GM12878 (cell line): ENCODE measurements around the gene NIBAN1. TPM values are rescaled to one million over a fixed set of nuclear protein-coding genes. Genes with fewer than 3 reads are reported as not detected.

Experiments
- ATAC-seq: fragments of 200-7000 bp; cut with Tn5 transposase; 3 replicates; pipeline ENCODE4 v1.9.1; 2020; ENCODE audit warnings: mild to moderate bottlenecking, moderate library complexity
- BruUV-seq: library from RNA; stranded (reverse); fragments of 400-500 nt; replicated peaks from 2 replicates; lab custom pipeline; 2021; lab: Mats Ljungman, UMichigan
- CTCF ChIA-PET: fragments of 300-600 bp; sonication (Branson Sonifier 250); formaldehyde crosslinking; extraction: SDS; loops from one replicate; lab custom pipeline; 2021; ENCODE audit warnings: inconsistent platforms; lab: Yijun Ruan, JAX
- POLR2A ChIA-PET: fragments of 350-600 bp; formaldehyde crosslinking; extraction: SDS; loops from one replicate; lab custom pipeline; 2021; ENCODE audit warnings: inconsistent platforms; lab: Charles Lee
- RAD21 ChIA-PET: fragments of 300-600 bp; sonication (Branson Sonifier 250); formaldehyde crosslinking; loops from one replicate; lab custom pipeline; 2023; ENCODE audit warnings: antibody characterized with exemption; ENCODE audit not compliant: unreplicated experiment; lab: Charles Lee
- SMC1A ChIA-PET: fragments of 300-600 bp; sonication (Branson Sonifier 250); formaldehyde crosslinking; loops from one replicate; lab custom pipeline; 2023; ENCODE audit not compliant: unreplicated experiment, uncharacterized antibody; lab: Charles Lee
- DNase-seq: peaks from one replicate; pipeline ENCODE4 v3.0.0-alpha.2; 2011; ENCODE audit warnings: low read depth, low spot score
- FAIRE-seq: peaks from 3 replicates; lab custom pipeline; 2011; peaks lifted over from hg19 to GRCh38; lab: Jason Lieb, UNC
- H2AFZ ChIP-seq: 2 replicates; pipeline ENCODE4 v1.6.0; 2011; ENCODE audit warnings: low read depth, low read length, control low read depth; ENCODE audit not compliant: control insufficient read depth
- H3K27ac ChIP-seq: 2 replicates; pipeline ENCODE4 v1.5.1; 2011; ENCODE audit warnings: control low read depth; ENCODE audit not compliant: control insufficient read depth, insufficient read depth
- H3K27me3 ChIP-seq, 2 experiments: replicated peaks in 1 of 2; 2 replicates each; pipeline versions ENCODE4 v1.6.0 to v1.6.1; 2011; ENCODE audit warnings: low read length in 1 of 2; ENCODE audit not compliant: control insufficient read depth in 2 of 2, insufficient read depth in 2 of 2
- H3K36me3 ChIP-seq, 2 experiments: 2 replicates each; pipeline ENCODE4 v1.5.1; 2011; ENCODE audit warnings: low read length in 1 of 2; ENCODE audit not compliant: control insufficient read depth in 2 of 2, insufficient read depth in 2 of 2
- H3K4me1 ChIP-seq: 2 replicates; pipeline ENCODE4 v1.6.1; 2011; ENCODE audit warnings: mild to moderate bottlenecking, low read length, moderate library complexity, mixed read lengths; ENCODE audit not compliant: control insufficient read depth, insufficient read depth
- H3K4me2 ChIP-seq: 2 replicates; pipeline ENCODE4 v1.6.0; 2011; ENCODE audit warnings: control low read depth; ENCODE audit not compliant: control insufficient read depth, insufficient read depth
- H3K4me3 ChIP-seq: fragments of 200-600 bp; sonication (generic); 2 replicates; pipeline ENCODE4 v1.5.1; 2016
- H3K79me2 ChIP-seq: 2 replicates; pipeline ENCODE4 v1.6.0; 2011; ENCODE audit warnings: low read length; ENCODE audit not compliant: control insufficient read depth, insufficient read depth
- H3K9ac ChIP-seq: 2 replicates; pipeline ENCODE4 v1.8.0; 2011; ENCODE audit warnings: low read length, control low read depth, mixed read lengths; ENCODE audit not compliant: control insufficient read depth, insufficient read depth
- H3K9me3 ChIP-seq: replicated peaks from 3 replicates; pipeline ENCODE4 v1.5.1; 2011; ENCODE audit warnings: mild to moderate bottlenecking, low read length; ENCODE audit not compliant: control insufficient read depth, insufficient read depth
- H4K20me1 ChIP-seq: 2 replicates; pipeline ENCODE4 v1.6.0; 2011; ENCODE audit not compliant: control insufficient read depth, insufficient read depth
- CREM ChIP-seq: IDR thresholded peaks from 2 replicates; pipeline ENCODE4 v1.6.1; 2014; ENCODE audit warnings: antibody characterized with exemption, low read depth
- FOS ChIP-seq: IDR thresholded peaks from 3 replicates; pipeline ENCODE4 v1.6.1; 2011; ENCODE audit warnings: borderline replicate concordance; ENCODE audit not compliant: insufficient read length; ENCODE audit errors: extremely low read depth
- HCFC1 ChIP-seq: fragments of 150-350 bp; IDR thresholded peaks from 2 replicates; pipeline ENCODE4 v1.6.1; 2014; ENCODE audit warnings: low read length
- IKZF1 ChIP-seq: fragments of 450-650 bp; conservative IDR thresholded peaks from 2 replicates; pipeline ENCODE4 v1.6.1; 2017; ENCODE audit warnings: antibody characterized with exemption, mild to moderate bottlenecking
- MEF2B ChIP-seq: fragments of 450-650 bp; IDR thresholded peaks from 2 replicates; pipeline ENCODE4 v1.6.1; 2018; ENCODE audit warnings: mild to moderate bottlenecking, moderate library complexity; ENCODE audit not compliant: partially characterized antibody, poor library complexity, severe bottlenecking
- NBN ChIP-seq: fragments of 450-650 bp; IDR thresholded peaks from 2 replicates; pipeline ENCODE4 v1.6.1; 2016
- POU2F2 ChIP-seq: IDR thresholded peaks from 3 replicates; pipeline ENCODE4 v1.6.1; 2011; ENCODE audit warnings: low read depth, mild to moderate bottlenecking, low read length, borderline replicate concordance
- RB1 ChIP-seq: fragments of 450-650 bp; formaldehyde crosslinking; IDR thresholded peaks from 2 replicates; pipeline ENCODE4 v1.6.1; 2017; ENCODE audit warnings: mild to moderate bottlenecking, borderline replicate concordance
- RCOR1 ChIP-seq: conservative IDR thresholded peaks from 2 replicates; pipeline ENCODE4 v1.6.1; 2012; ENCODE audit warnings: low read depth, low read length, improper control_type of control experiment
- SMAD1 ChIP-seq: fragments of 450-650 bp; IDR thresholded peaks from 2 replicates; pipeline ENCODE4 v1.6.1; 2018; ENCODE audit warnings: mild to moderate bottlenecking, low read depth; ENCODE audit not compliant: partially characterized antibody
- SMAD5 ChIP-seq: IDR thresholded peaks from 2 replicates; pipeline ENCODE4 v1.6.1; 2016; ENCODE audit warnings: antibody characterized with exemption, low read depth
- SMARCA5 ChIP-seq: fragments of 450-650 bp; IDR thresholded peaks from 2 replicates; pipeline ENCODE4 v1.6.1; 2017; ENCODE audit warnings: mild to moderate bottlenecking
- STAT1 ChIP-seq: fragments of 450-650 bp; conservative IDR thresholded peaks from 2 replicates; pipeline ENCODE4 v1.6.1; 2014; ENCODE audit warnings: antibody characterized with exemption, mild to moderate bottlenecking
- ZNF24 ChIP-seq: fragments of 450-650 bp; IDR thresholded peaks from 2 replicates; pipeline ENCODE4 v1.6.1; 2017; ENCODE audit warnings: antibody characterized with exemption, mild to moderate bottlenecking
- in situ Hi-C: fragments of 300-500 bp; cut with MboI; formaldehyde crosslinking; loops from 9 replicates; pipeline ENCODE4 v1.14.3; 2018; ENCODE audit warnings: mixed read lengths
- intact Hi-C: fragments of 100-400 bp; cut with micrococcal nuclease; formaldehyde crosslinking; loops from one replicate; pipeline ENCODE4 v1.14.2; 2022; ENCODE audit not compliant: unreplicated experiment
- polyA plus RNA-seq, 11 experiments: library from polyadenylated mRNA; depleted of rRNA in 4 of 11; unstranded in 6 of 11; stranded (reverse) in 5 of 11; fragments of >200 nt; fragmentation: Nextera tagmentation in 4 of 11; fragmentation: Illumina TruSeq in 1 of 11; extraction: Ambion mirVana in 4 of 11; extraction: Trizol in 1 of 11; gene quantifications; 1 replicate in 1 of 11; 2 replicates in 10 of 11; pipeline versions ENCODE4 v1.2.1 to v1.2.3, GENCODE V29; 2011 to 2016; ENCODE audit warnings: inconsistent platforms in 2 of 11, missing spikeins in 2 of 11, low read depth in 1 of 11
- total RNA-seq, 4 experiments: library from RNA; depleted of rRNA in 3 of 4; stranded (reverse); fragments of >200 nt in 3 of 4; fragmentation: Illumina TruSeq in 1 of 4; extraction: Trizol in 1 of 4; gene quantifications; 2 replicates each; pipeline versions ENCODE4 v1.2.1 to v1.2.3, GENCODE V29; 2013 to 2021
- TF ChIP-seq, protein P1 (sequence below): IDR thresholded peaks from 2 replicates; pipeline ENCODE4 v1.6.1; 2011; ENCODE audit warnings: mild to moderate bottlenecking, low read depth, low read length, moderate library complexity; ENCODE audit not compliant: insufficient replicate concordance
- TF ChIP-seq, protein P2 (sequence below): fragments of 450-650 bp; formaldehyde crosslinking; IDR thresholded peaks from 2 replicates; pipeline ENCODE4 v1.4.0; 2020; ENCODE audit warnings: mild to moderate bottlenecking, moderate library complexity

NIBAN1 gene
- total and polyA plus RNA-seq, 10 of the 15 experiments (the other 5 are each of a cell fraction or from before 2014, with no cell fraction given) = 11.2 to 67.8 (median 44.3) TPM

GRCh38 chr1:185010361-185010760 is 36.1 kb upstream of the NIBAN1 start:
- in situ Hi-C loops (no loop called here), intact Hi-C loops (no loop called here)
- Histone ChIP-seq H3K9ac (no peak overlapping the region), H4K20me1 (no peaks in the 10 kb centered on the region), H3K4me1 (no peaks in the 10 kb centered on the region), H3K36me3 (no peaks in the 10 kb centered on the region), H3K27ac (no peak overlapping the region), H3K27me3 (no peaks in the 10 kb centered on the region), H2AFZ (no peak overlapping the region)
- ChIA-PET CTCF (no interaction called here), SMC1A (interaction anchor here (0.6 kb wide), 1 partner anchor 159 kb away, joined by 3 read pairs; no protein-coding TSS in a partner anchor), RAD21 (no interaction called here), POLR2A (no interaction called here)
- no peak for ATAC-seq
- BruUV-seq = no TSS peak
- no peak for DNase-seq
- TF ChIP-seq SMARCA5 = no peak
- TF ChIP-seq, all 136 proteins: peak for 0
- FAIRE-seq = no peak
- no peak overlapping the region for H3K4me3 ChIP-seq
- H3K9me3 ChIP-seq = no peaks in the 10 kb centered on the region
- no peaks in the 10 kb centered on the region for H3K79me2 ChIP-seq
- no peak overlapping the region for H3K4me2 ChIP-seq

DNA sequence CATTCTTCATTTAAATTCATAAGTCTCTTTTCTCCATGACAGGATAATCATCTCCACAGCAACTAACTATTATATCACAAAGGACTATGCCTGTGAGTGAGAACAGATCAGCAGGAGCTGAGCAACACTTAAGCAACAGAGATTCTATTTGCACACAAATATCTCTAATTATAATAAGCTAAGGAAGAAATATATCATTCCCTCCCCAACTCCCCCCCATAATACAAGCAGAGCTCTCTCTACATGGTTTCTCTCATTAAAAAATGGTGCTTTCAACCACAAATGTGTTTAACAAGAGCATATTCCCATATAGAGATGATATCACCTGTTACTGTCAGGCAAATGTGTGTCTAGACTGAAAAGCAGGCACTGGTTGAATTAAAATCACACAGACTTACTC is 34.5 kb upstream of the NIBAN1 start:
- H3K36me3 ChIP-seq = no peaks in the 10 kb centered on the region
- no peak overlapping the region for H3K27ac ChIP-seq
- H2AFZ ChIP-seq = no peak overlapping the region
- intact Hi-C loops = no loop called here
- no peak for DNase-seq
- in situ Hi-C loops = no loop called here
- no peak overlapping the region for H3K4me3 ChIP-seq
- ATAC-seq = no peak
- BruUV-seq = no TSS peak
- ChIA-PET POLR2A (interaction anchor here (0.6 kb wide), 1 partner anchor 262 kb away, joined by 7 read pairs; no protein-coding TSS in a partner anchor), SMC1A (interaction anchor here (0.6 to 0.7 kb wide), 3 partner anchors 12 to 203 kb away, joined by 3 read pairs; no protein-coding TSS in a partner anchor), RAD21 (no interaction called here), CTCF (interaction anchor here (1.5 kb wide), 1 partner anchor 161 kb away, joined by 7 read pairs; no protein-coding TSS in a partner anchor)
- H3K27me3 ChIP-seq = no peaks in the 10 kb centered on the region
- no peaks in the 10 kb centered on the region for H3K79me2 ChIP-seq
- no peak for FAIRE-seq
- H3K4me2 ChIP-seq = no peak overlapping the region
- H3K9me3 ChIP-seq = no peaks in the 10 kb centered on the region
- no peak overlapping the region for H3K9ac ChIP-seq
- no peaks in the 10 kb centered on the region for H4K20me1 ChIP-seq
- H3K4me1 ChIP-seq = no peaks in the 10 kb centered on the region
- TF ChIP-seq NBN = no peak
- no peak for TF ChIP-seq SMARCA5
- no peak for TF ChIP-seq MEF2B
- TF ChIP-seq STAT1 = no peak
- no peak for TF ChIP-seq HCFC1
- no peak for TF ChIP-seq CREM
- no peak for TF ChIP-seq IKZF1
- TF ChIP-seq FOS = no peak
- no peak for TF ChIP-seq SMAD1
- TF ChIP-seq, protein P1, sequence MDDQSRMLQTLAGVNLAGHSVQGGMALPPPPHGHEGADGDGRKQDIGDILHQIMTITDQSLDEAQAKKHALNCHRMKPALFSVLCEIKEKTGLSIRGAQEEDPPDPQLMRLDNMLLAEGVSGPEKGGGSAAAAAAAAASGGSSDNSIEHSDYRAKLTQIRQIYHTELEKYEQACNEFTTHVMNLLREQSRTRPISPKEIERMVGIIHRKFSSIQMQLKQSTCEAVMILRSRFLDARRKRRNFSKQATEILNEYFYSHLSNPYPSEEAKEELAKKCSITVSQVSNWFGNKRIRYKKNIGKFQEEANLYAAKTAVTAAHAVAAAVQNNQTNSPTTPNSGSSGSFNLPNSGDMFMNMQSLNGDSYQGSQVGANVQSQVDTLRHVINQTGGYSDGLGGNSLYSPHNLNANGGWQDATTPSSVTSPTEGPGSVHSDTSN = no peak
- no peak for TF ChIP-seq SMAD5
- TF ChIP-seq, protein P2, sequence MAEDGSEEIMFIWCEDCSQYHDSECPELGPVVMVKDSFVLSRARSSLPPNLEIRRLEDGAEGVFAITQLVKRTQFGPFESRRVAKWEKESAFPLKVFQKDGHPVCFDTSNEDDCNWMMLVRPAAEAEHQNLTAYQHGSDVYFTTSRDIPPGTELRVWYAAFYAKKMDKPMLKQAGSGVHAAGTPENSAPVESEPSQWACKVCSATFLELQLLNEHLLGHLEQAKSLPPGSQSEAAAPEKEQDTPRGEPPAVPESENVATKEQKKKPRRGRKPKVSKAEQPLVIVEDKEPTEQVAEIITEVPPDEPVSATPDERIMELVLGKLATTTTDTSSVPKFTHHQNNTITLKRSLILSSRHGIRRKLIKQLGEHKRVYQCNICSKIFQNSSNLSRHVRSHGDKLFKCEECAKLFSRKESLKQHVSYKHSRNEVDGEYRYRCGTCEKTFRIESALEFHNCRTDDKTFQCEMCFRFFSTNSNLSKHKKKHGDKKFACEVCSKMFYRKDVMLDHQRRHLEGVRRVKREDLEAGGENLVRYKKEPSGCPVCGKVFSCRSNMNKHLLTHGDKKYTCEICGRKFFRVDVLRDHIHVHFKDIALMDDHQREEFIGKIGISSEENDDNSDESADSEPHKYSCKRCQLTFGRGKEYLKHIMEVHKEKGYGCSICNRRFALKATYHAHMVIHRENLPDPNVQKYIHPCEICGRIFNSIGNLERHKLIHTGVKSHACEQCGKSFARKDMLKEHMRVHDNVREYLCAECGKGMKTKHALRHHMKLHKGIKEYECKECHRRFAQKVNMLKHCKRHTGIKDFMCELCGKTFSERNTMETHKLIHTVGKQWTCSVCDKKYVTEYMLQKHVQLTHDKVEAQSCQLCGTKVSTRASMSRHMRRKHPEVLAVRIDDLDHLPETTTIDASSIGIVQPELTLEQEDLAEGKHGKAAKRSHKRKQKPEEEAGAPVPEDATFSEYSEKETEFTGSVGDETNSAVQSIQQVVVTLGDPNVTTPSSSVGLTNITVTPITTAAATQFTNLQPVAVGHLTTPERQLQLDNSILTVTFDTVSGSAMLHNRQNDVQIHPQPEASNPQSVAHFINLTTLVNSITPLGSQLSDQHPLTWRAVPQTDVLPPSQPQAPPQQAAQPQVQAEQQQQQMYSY (CRISPR knock-in tag) = no peak
- no peak for TF ChIP-seq RCOR1
- no peak for TF ChIP-seq POU2F2
- TF ChIP-seq ZNF24 = no peak
- no peak for TF ChIP-seq RB1
